ENCODE results near the gene LRMDA.
"Not testable (repeated sequence)": the region's sequence is repeated elsewhere in the genome, so short reads cannot be mapped to it uniquely, and the experiment has no call there.

LRMDA gene

GRCh38 chr10:75761289-75761688, 329.9 kb downstream of the LRMDA start:
- DNase-seq: no peak

GRCh38 chr10:75762431-75762802, 331.0 kb downstream of the LRMDA start:
- DNase-seq: no peak

- no peak for DNase-seq
Measured at GRCh38 chr10:75763652-75764051, 332.2 kb downstream of the LRMDA start.

GRCh38 chr10:75764974-75765788, 333.8 kb downstream of the LRMDA start:
- DNase-seq: no peak

GRCh38 chr10:75765789-75766096, 334.3 kb downstream of the LRMDA start:
- no peak for DNase-seq

GRCh38 chr10:75766106-75766505, 334.7 kb downstream of the LRMDA start:
- no peak for DNase-seq

- DNase-seq: not testable (repeated sequence)
Measured at GRCh38 chr10:75766752-75767151, 335.3 kb downstream of the LRMDA start.

GRCh38 chr10:75770626-75771081, 339.2 kb downstream of the LRMDA start:
- DNase-seq: no peak

- DNase-seq: no peak
Measured at GRCh38 chr10:75771606-75772005, 340.2 kb downstream of the LRMDA start.

- no peak for DNase-seq
Measured at GRCh38 chr10:75772153-75772887, 340.9 kb downstream of the LRMDA start.

- DNase-seq: no peak
Measured at GRCh38 chr10:75773231-75773780, 341.9 kb downstream of the LRMDA start.

- no peak for DNase-seq
Measured at GRCh38 chr10:75773813-75774782, 342.7 kb downstream of the LRMDA start.

GRCh38 chr10:75774783-75775490, 343.5 kb downstream of the LRMDA start:
- DNase-seq: no peak

GRCh38 chr10:75776738-75777504, 345.5 kb downstream of the LRMDA start:
- DNase-seq: no peak

GRCh38 chr10:75778665-75779064, 347.2 kb downstream of the LRMDA start:
- no peak for DNase-seq

- no peak for DNase-seq
Measured at GRCh38 chr10:75779276-75779675, 347.9 kb downstream of the LRMDA start.

- no peak for DNase-seq
Measured at GRCh38 chr10:75782463-75783248, 351.2 kb downstream of the LRMDA start.

GRCh38 chr10:75788394-75789205, 357.2 kb downstream of the LRMDA start:
- DNase-seq: no peak

- DNase-seq: no peak
Measured at GRCh38 chr10:75793848-75794247, 362.4 kb downstream of the LRMDA start.

- no peak for DNase-seq
Measured at GRCh38 chr10:75801121-75801520, 369.7 kb downstream of the LRMDA start.

All from NCI-H524 treated with DMSO at 0.1 percent for 48 hours (cell line).